HFFc6 (cell line): Measurements from ENCODE around the gene DENND1A. TPM values are rescaled to one million over a fixed set of nuclear protein-coding genes. Genes with fewer than 3 reads are reported as not detected.

Experiments used
- DNase-seq: peaks from one replicate; pipeline ENCODE4 v3.0.0-alpha.2; 2018
- H3K27ac Mint-ChIP-seq: 2 replicates; pipeline ENCODE4 v1.8.0; 2020; ENCODE audit warnings: mild to moderate bottlenecking, mixed read lengths
- H3K27me3 Mint-ChIP-seq: 2 replicates; pipeline ENCODE4 v1.8.0; 2021; ENCODE audit warnings: mild to moderate bottlenecking, moderate library complexity, mixed read lengths; ENCODE audit not compliant: insufficient read depth
- H3K36me3 Mint-ChIP-seq: 2 replicates; pipeline ENCODE4 v1.8.0; 2021; ENCODE audit warnings: low read depth, mixed read lengths
- H3K4me1 Mint-ChIP-seq: 2 replicates; pipeline ENCODE4 v1.8.0; 2020; ENCODE audit warnings: low read depth, mixed read lengths
- H3K4me3 Mint-ChIP-seq: 2 replicates; pipeline ENCODE4 v1.8.0; 2020; ENCODE audit warnings: mild to moderate bottlenecking, moderate library complexity, mixed read lengths
- H3K9me3 Mint-ChIP-seq: 2 replicates; pipeline ENCODE4 v1.8.0; 2020; ENCODE audit warnings: mild to moderate bottlenecking, mixed read lengths
- CTCF ChIP-seq: fragments of 200-600 bp; sonication (generic); IDR thresholded peaks from 2 replicates; pipeline ENCODE4 v1.5.0; 2021; ENCODE audit warnings: antibody characterized with exemption, mild to moderate bottlenecking
- total RNA-seq, 6 experiments: library from RNA; stranded (reverse); fragmentation: NEBNext Ultra II Directional; extraction: Animal tissue kit (Norgen Biotek cat#: 25700); gene quantifications; 2 replicates in 1 of 6; 3 replicates in 5 of 6; pipeline ENCODE4 v1.2.3, GENCODE V29; 2021

The DENND1A gene
- total RNA-seq, 6 experiments from 2014 or later = 25.4 to 38.3 (median 30.3) TPM

- Mint-ChIP-seq H3K4me3 (no peak overlapping the region), H3K9me3 (no peaks in the 10 kb centered on the region), H3K27me3 (no peaks in the 10 kb centered on the region; the same call in 1 of the 2 replicates), H3K36me3 (peaks cover 13% of the 10 kb centered on the region; the same call in 1 of the 2 replicates), H3K27ac (no peak overlapping the region), H3K4me1 (no peaks in the 10 kb centered on the region)
- no peak for TF ChIP-seq CTCF
- DNase-seq = no peak
Measured at GRCh38 chr9:123630233-123630632, 299.7 kb downstream of the DENND1A start.

GRCh38 chr9:123629531-123629930 is 300.4 kb downstream of the DENND1A start:
- DNase-seq = no peak
- no peaks in the 10 kb centered on the region; the same call in 1 of the 2 replicates for H3K27me3 Mint-ChIP-seq
- H3K4me1 Mint-ChIP-seq = no peaks in the 10 kb centered on the region
- H3K4me3 Mint-ChIP-seq = no peak overlapping the region
- H3K36me3 Mint-ChIP-seq = peaks cover 13% of the 10 kb centered on the region; the same call in 1 of the 2 replicates
- H3K9me3 Mint-ChIP-seq = no peaks in the 10 kb centered on the region
- TF ChIP-seq CTCF = no peak
- H3K27ac Mint-ChIP-seq = no peak overlapping the region

- no peak for DNase-seq
- TF ChIP-seq CTCF = no peak
- H3K4me1 Mint-ChIP-seq = peaks cover 7% of the 10 kb centered on the region
- H3K27me3 Mint-ChIP-seq = peaks cover 3% of the 10 kb centered on the region; the same call in 1 of the 2 replicates
- peaks cover 4% of the 10 kb centered on the region; the same call in 1 of the 2 replicates for H3K36me3 Mint-ChIP-seq
- no peaks in the 10 kb centered on the region for H3K9me3 Mint-ChIP-seq
- no peak overlapping the region for H3K27ac Mint-ChIP-seq
- H3K4me3 Mint-ChIP-seq = no peak overlapping the region
Measured at GRCh38 chr9:123622711-123623241, 307.1 kb downstream of the DENND1A start.

- no peaks in the 10 kb centered on the region for H3K9me3 Mint-ChIP-seq
- peaks cover 3% of the 10 kb centered on the region for H3K27me3 Mint-ChIP-seq
- peaks cover 7% of the 10 kb centered on the region for H3K4me1 Mint-ChIP-seq
- no peak overlapping the region for H3K4me3 Mint-ChIP-seq
- no peak overlapping the region; the same call in 1 of the 2 replicates for H3K27ac Mint-ChIP-seq
- peaks cover 12% of the 10 kb centered on the region for H3K36me3 Mint-ChIP-seq
- no peak for DNase-seq
- no peak for TF ChIP-seq CTCF
Measured at GRCh38 chr9:123620239-123620638, 309.7 kb downstream of the DENND1A start.

GRCh38 chr9:123617952-123618678 is 311.8 kb downstream of the DENND1A start:
- H3K4me3 Mint-ChIP-seq = no peak overlapping the region
- no peak for TF ChIP-seq CTCF
- no peak overlapping the region for H3K27ac Mint-ChIP-seq
- no peak for DNase-seq
- H3K36me3 Mint-ChIP-seq = peaks cover 12% of the 10 kb centered on the region
- H3K4me1 Mint-ChIP-seq = peaks cover 7% of the 10 kb centered on the region
- no peaks in the 10 kb centered on the region for H3K9me3 Mint-ChIP-seq
- peaks cover 3% of the 10 kb centered on the region for H3K27me3 Mint-ChIP-seq
